ENCODE measurements around the gene DEXI. TPM values are rescaled to one million over a fixed set of nuclear protein-coding genes. Genes with fewer than 3 reads are reported as not detected.

The DEXI gene
- total and polyA plus RNA-seq, 2 experiments from 2014 or later: 42.1 to 101 TPM

DNA sequence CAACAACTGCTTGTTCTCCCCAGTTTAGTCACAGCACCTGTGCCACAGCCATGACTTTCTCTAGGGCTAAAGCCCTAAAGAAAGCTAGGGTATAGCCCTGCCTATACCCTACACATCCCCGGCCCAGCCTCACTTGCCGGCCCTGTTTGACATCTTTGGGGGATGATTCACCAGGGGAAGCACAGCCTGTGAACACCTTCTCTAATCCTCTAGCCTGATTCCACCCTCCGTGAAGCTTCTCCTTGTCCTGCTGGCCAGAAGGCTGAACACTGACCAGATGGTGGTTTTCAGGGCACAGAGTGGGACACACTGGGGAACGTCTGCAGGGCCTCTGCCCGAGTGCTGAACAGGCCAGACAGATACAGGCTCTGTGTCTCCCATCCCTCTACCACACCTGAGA, 8.1 kb upstream of the DEXI start:
- Histone ChIP-seq H3K9me3 (ENCODE audit: low read depth) (no peaks in the 10 kb centered on the region), H3K9me2 (ENCODE audit: insufficient read depth) (no peaks in the 10 kb centered on the region), H3K27me3 (replicated peaks; ENCODE audit: insufficient read depth) (no peaks in the 10 kb centered on the region), H2AFZ (no peak overlapping the region), H3K4me2 (ENCODE audit: unreplicated experiment) (peak overlapping the region; percentile 35), H3K79me2 (ENCODE audit: insufficient read depth) (peaks cover 90% of the 10 kb centered on the region), H3K4me3 (no peak overlapping the region), H3K27ac (no peak overlapping the region), H3K36me3 (ENCODE audit: low read depth) (no peaks in the 10 kb centered on the region), H3K4me1 (ENCODE audit: insufficient read depth) (peaks cover 35% of the 10 kb centered on the region), H3K9ac (no peak overlapping the region), H3F3A (ENCODE audit: insufficient read depth) (no peaks in the 10 kb centered on the region), H4K20me1 (ENCODE audit: insufficient read depth) (no peaks in the 10 kb centered on the region)
- in situ Hi-C loops (cut with MboI): loop anchor here (25.0 kb wide), 1 partner anchor 737 kb away; no protein-coding TSS in a partner anchor
- TF ChIP-seq EZH2phosphoT487 (IDR thresholded peaks at IDR 0.05; ENCODE audit: insufficient read depth, low read depth): no peak
- no peak for TF ChIP-seq EZH2 (IDR thresholded peaks at IDR 0.05; ENCODE audit: insufficient read depth, poor library complexity, severe bottlenecking)
- peak; percentile 33 for DNase-seq
- WGBS, 2 experiments (ENCODE audit: low coverage in 1 of 2, low lambda C conversion rate in 2 of 2, missing lambda C conversion rate in 2 of 2): 36 to 41% methylated on average over 5 of the region's 5 CpGs

DNA sequence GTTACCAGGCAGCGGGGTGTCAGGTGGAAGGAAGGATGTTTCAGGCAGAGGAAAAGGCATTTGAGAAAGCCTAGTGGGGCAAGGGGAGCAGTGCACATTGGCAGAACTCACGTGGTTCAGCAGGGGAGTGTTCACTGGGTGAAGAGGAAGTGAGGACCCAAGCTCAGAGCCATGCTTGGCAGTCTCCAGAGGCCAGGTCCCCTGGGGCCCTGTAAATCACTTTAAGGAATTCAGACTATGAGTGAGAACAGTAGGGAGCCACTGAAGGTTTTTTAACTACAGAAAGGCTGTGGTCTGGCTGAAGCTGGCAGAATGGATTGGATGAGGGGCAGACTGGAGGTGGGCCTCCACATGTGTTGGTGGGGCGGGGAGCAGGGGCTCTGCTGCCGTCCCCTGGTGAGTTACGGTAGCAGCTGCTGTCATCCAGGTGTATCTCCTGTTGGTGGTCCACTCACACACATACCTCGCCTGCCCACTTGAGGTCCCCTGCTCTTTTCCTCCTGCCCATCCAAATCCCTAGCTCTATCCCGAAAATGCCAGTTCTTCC, 7.2 kb upstream of the DEXI start:
- Histone ChIP-seq H3K79me2 (ENCODE audit: insufficient read depth) (peaks cover 90% of the 10 kb centered on the region), H3K9ac (no peak overlapping the region), H3K36me3 (ENCODE audit: low read depth) (no peaks in the 10 kb centered on the region), H3K27ac (no peak overlapping the region), H3F3A (ENCODE audit: insufficient read depth) (no peaks in the 10 kb centered on the region), H3K9me2 (ENCODE audit: insufficient read depth) (no peaks in the 10 kb centered on the region), H3K4me3 (no peak overlapping the region), H3K4me2 (ENCODE audit: unreplicated experiment) (no peak overlapping the region), H3K9me3 (ENCODE audit: low read depth) (no peaks in the 10 kb centered on the region), H2AFZ (no peak overlapping the region), H3K4me1 (ENCODE audit: insufficient read depth) (peaks cover 39% of the 10 kb centered on the region), H4K20me1 (ENCODE audit: insufficient read depth) (no peaks in the 10 kb centered on the region), H3K27me3 (replicated peaks; ENCODE audit: insufficient read depth) (no peaks in the 10 kb centered on the region)
- peak; percentile 26 for DNase-seq
- 77 to 87% methylated on average over 5 to 7 of the region's 7 CpGs for WGBS, 2 experiments (ENCODE audit: low coverage in 1 of 2, low lambda C conversion rate in 2 of 2, missing lambda C conversion rate in 2 of 2)
- in situ Hi-C loops (cut with MboI): no loop called here
- TF ChIP-seq EZH2 (IDR thresholded peaks at IDR 0.05; ENCODE audit: insufficient read depth, poor library complexity, severe bottlenecking): no peak
- no peak for TF ChIP-seq EZH2phosphoT487 (IDR thresholded peaks at IDR 0.05; ENCODE audit: insufficient read depth, low read depth)

DNA sequence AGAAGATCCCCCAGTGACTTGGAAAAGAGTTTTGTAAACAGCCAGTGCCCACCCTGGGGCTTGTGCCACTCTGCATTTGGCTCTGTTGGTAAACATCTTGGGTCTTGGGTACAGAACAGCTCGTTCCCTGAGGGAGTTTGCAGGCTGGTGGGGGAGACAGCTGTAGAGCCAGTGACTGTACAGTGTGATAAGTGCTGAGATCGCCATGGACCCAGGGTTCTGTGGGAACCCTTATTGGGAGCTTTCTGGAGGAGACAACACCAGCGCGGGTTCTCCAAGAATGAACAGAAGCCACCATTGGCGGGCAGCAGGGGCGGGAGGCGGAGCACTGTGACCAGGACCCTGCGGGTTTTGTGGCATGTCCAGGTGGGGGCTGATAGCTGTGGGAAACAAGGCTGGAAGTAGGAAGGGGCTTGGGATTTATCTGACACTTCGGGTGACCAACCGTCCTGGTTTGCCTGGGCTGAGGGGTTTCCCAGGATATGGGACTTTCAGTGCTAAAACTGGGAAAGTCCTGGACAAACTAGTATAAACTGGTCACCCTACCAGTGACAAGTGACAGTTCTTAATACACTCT, 5.0 kb upstream of the DEXI start:
- Histone ChIP-seq H3K9me2 (ENCODE audit: insufficient read depth) (no peaks in the 10 kb centered on the region), H3K79me2 (ENCODE audit: insufficient read depth) (peaks cover 72% of the 10 kb centered on the region), H3K4me3 (no peak overlapping the region), H3K9ac (no peak overlapping the region), H3K27me3 (replicated peaks; ENCODE audit: insufficient read depth) (no peaks in the 10 kb centered on the region), H3F3A (ENCODE audit: insufficient read depth) (no peaks in the 10 kb centered on the region), H3K4me2 (ENCODE audit: unreplicated experiment) (no peak overlapping the region), H3K36me3 (ENCODE audit: low read depth) (no peaks in the 10 kb centered on the region), H2AFZ (no peak overlapping the region), H4K20me1 (ENCODE audit: insufficient read depth) (no peaks in the 10 kb centered on the region), H3K4me1 (ENCODE audit: insufficient read depth) (peaks cover 39% of the 10 kb centered on the region), H3K27ac (no peak overlapping the region), H3K9me3 (ENCODE audit: low read depth) (no peaks in the 10 kb centered on the region)
- DNase-seq: no peak
- 76 to 90% methylated on average over 8 to 9 of the region's 10 CpGs for WGBS, 2 experiments (ENCODE audit: low coverage in 1 of 2, low lambda C conversion rate in 2 of 2, missing lambda C conversion rate in 2 of 2)
- in situ Hi-C loops (cut with MboI): no loop called here
- no peak for TF ChIP-seq EZH2 (IDR thresholded peaks at IDR 0.05; ENCODE audit: insufficient read depth, poor library complexity, severe bottlenecking)
- no peak for TF ChIP-seq EZH2phosphoT487 (IDR thresholded peaks at IDR 0.05; ENCODE audit: insufficient read depth, low read depth)

DNA sequence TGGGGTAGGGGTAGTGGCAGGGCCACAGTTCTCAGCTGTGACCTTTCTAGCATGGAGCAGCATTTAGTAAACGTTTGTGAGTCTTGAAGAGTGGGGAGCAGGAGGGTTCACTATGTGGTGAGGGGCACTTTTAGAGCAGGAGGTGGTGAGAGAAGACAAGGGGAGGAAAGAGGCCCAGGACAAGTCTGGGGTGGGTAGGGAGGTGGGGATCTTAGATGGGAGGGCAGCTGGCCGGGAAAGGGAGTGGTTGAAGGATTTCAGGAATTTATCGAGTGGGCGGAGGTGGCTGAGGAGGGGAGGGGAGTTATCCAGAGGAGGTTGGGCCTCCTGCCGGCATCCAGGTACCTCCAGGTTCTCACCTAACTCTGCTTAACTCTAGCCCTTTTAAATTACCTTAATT, 4.0 kb upstream of the DEXI start:
- no peaks in the 10 kb centered on the region for H3F3A ChIP-seq (ENCODE audit: insufficient read depth)
- WGBS, 2 experiments (ENCODE audit: low coverage in 1 of 2, low lambda C conversion rate in 2 of 2, missing lambda C conversion rate in 2 of 2): 44 to 45% methylated on average over 5 of the region's 5 CpGs
- H4K20me1 ChIP-seq (ENCODE audit: insufficient read depth): no peaks in the 10 kb centered on the region
- in situ Hi-C loops (cut with MboI): no loop called here
- no peak overlapping the region for H2AFZ ChIP-seq
- no peak overlapping the region for H3K9ac ChIP-seq
- H3K4me2 ChIP-seq (ENCODE audit: unreplicated experiment): peak overlapping the region; percentile 99
- no peak overlapping the region for H3K27ac ChIP-seq
- no peaks in the 10 kb centered on the region for H3K9me3 ChIP-seq (ENCODE audit: low read depth)
- H3K4me3 ChIP-seq: no peak overlapping the region
- H3K9me2 ChIP-seq (ENCODE audit: insufficient read depth): no peaks in the 10 kb centered on the region
- no peaks in the 10 kb centered on the region for H3K36me3 ChIP-seq (ENCODE audit: low read depth)
- TF ChIP-seq EZH2 (IDR thresholded peaks at IDR 0.05; ENCODE audit: insufficient read depth, poor library complexity, severe bottlenecking) (no peak), EZH2phosphoT487 (IDR thresholded peaks at IDR 0.05; ENCODE audit: insufficient read depth, low read depth) (no peak)
- no peaks in the 10 kb centered on the region for H3K27me3 ChIP-seq (replicated peaks; ENCODE audit: insufficient read depth)
- DNase-seq: no peak
- peaks cover 71% of the 10 kb centered on the region for H3K79me2 ChIP-seq (ENCODE audit: insufficient read depth)
- peaks cover 36% of the 10 kb centered on the region for H3K4me1 ChIP-seq (ENCODE audit: insufficient read depth)

Data from GM23248 (cell line).